DMS53 treated with DMSO at 0.1 percent for 48 hours (cell line): ENCODE measurements around the gene EMP3.
"Not testable (repeated sequence)": the region's sequence is repeated elsewhere in the genome, so short reads cannot be mapped to it uniquely, and the experiment has no call there.

Experiments
- DNase-seq: peaks from one replicate; lab custom pipeline; 2025; ENCODE audit not compliant: unreplicated experiment; lab: John Stamatoyannopoulos, UW

Gene EMP3

GRCh38 chr19:48371367-48371766, 46.0 kb downstream of the EMP3 start:
- no peak for DNase-seq

GRCh38 chr19:48371771-48372170, 46.4 kb downstream of the EMP3 start:
- not testable (repeated sequence) for DNase-seq

- no peak for DNase-seq
Observed at GRCh38 chr19:48372904-48373303, 47.6 kb downstream of the EMP3 start.

- DNase-seq: no peak
Observed at GRCh38 chr19:48373567-48373966, 48.2 kb downstream of the EMP3 start.

GRCh38 chr19:48378194-48378570, 52.8 kb downstream of the EMP3 start:
- DNase-seq: no peak

GRCh38 chr19:48379058-48379457, 53.7 kb downstream of the EMP3 start:
- DNase-seq: no peak
